HG03280 (cell line): ENCODE data around the gene FAM162B.
"Not testable (repeated sequence)": the region's sequence is repeated elsewhere in the genome, so short reads cannot be mapped to it uniquely, and the experiment has no call there.

Experiments used
- ATAC-seq: cut with Tn5 transposase; IDR thresholded peaks from one replicate; pipeline ENCODE4 v1.9.1; 2021; ENCODE audit warnings: mild to moderate bottlenecking, moderate library complexity; ENCODE audit not compliant: unreplicated experiment

Gene FAM162B

DNA sequence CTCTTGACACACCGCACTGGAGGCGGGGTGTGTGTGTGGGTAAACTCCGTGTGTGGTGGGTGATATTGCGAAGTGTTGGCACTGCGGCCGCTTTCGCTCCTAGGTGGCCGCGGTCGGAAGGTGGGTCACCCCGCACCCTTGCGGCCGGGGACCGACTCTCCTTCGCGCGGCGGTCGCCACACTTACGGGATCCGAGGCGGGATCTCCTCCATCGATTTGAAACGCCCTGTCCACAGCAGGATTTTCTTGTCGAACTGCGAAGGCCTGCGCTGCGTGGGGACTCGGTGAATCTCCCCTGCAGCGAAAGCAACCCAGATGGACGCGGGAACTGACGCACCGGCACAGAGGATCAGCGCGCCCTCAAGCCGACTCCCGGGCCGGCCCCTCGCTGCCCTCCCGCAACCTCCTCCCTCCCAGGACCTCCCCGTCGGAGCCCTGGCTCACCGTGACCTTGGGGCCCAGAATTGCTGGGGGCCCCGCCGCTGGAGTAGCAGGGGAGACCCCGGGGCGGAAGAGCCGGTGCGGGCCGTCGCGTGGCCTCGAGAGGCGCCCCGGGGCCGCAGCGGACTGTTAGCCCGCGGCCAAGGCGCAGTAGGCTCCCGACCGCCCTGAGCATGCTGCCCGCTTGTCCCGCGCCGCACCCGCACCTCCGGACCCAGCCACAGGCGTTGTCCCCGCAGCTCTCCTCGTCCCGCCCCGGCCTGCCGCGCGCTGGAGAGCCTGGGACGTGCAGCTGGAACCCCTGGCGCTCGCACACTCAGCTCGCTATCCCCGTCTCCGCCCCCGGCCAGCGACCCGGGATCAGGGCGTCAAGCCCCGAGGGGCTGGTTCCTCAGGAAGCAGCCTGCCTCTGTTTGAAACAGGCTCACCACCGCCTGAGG is at the start of gene FAM162B:
Gene FAM162B, minus strand, starts transcription at position 759 of the 881 bp plus-strand sequence. Its CDS starts 143 bp downstream, at position 616.
- no peak for ATAC-seq

GRCh38 chr6:116812051-116812650 is 46.6 kb upstream of the FAM162B start:
- no peak for ATAC-seq

DNA sequence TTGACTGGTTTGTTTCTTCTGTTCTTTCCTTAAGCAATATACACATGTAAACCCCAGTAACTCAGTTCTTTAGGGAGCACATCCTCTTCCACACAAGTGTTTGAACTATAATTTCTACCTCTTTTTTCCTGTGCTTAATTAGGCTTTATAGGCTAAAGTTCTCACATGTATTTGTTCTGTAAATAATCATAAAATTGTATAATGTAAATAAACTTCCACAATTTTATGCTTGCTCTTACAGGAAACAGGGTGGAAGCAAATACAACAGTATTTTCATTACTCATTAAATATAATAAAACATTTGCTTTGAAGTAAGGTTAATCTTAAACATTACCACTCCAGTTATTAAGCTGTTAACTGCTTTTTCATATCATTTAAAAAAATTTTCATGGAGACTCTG is 36.5 kb upstream of the FAM162B start:
- ATAC-seq = no peak

- ATAC-seq = no peak
These were observed 34.4 kb upstream of the FAM162B start for GRCh38 chr6:116799945-116800344.

DNA sequence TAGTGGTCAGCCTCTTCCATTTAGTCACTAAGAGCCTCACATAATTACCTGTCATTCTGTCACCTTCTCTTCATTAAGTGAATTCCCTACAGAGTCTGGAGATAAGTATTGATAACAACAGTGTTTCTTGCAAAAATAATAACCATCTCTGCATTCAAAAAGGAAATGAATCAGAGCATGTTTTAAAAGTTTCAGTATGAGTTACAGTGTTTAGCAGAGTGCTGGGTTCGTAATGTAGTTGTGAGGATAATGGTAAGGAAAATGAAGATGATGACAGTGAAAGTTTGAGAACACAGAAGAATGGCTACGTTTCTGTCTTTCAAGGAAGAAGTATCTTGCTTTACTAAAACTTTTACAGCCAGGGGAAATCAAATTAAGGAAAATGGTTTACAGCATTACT is 32.1 kb upstream of the FAM162B start:
- no peak for ATAC-seq

DNA sequence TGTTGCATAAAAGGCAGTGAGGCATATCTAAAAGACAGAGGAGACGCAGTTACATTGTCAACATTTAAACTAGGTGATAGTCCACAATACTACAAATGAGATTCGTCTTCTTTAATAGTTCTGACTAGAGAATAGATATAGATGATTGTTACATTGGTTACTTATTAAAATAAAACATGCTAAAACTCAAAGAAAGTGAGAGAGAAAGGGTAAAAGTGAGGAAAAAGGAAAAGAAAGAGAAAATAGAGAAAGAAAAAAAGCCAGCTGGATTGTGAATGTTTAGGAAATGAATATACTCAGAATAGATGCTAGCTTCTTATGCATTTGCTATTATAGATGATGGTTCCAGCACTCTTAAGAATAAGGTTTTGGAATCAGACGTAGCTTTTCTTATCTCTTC is 27.7 kb upstream of the FAM162B start:
- no peak for ATAC-seq

DNA sequence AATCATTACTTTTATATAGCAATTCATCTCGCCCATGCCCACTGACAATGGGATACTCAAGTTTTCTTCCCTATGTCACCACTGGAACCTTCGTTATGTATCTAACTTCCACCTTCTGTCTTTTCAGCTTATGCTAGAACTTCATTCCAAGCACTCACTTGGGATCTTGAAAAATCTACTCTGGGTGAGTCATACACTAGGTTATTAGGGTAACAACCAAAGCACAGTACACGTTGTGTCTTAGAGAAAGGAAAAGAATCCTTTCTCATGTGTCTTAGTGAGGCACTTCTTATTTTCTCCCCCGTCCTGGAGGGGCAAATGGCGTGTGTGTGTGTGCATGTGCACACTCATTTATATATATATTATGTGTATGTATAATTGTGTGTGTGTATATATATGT is 18.3 kb upstream of the FAM162B start:
- ATAC-seq = no peak

DNA sequence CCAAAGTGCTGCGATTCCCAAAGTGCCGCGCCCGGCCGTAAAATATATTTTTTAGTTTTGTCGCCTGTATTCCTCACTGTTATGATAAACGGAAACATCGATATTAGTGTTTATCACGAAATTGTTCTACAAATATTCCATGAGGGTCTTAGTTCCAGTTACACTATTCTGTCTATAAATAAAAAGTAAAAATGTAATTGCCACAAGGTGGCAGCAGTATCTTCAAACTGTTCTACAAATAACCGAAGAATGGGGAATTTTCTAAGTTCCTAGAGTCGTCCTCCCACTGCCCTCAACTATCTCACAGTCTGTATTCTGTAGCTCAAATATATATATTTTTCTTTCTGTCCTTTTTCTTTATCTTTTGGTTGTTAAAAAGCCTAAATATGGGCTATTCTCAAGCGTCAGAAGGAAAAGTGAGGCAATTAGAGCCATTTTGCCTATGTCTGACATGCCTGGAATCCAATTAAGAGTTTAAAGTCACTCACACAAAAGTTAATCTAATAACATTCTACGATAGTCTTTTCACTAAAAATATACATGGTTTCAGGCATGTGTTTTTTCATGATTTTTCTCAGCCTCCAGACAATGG is 14.2 kb upstream of the FAM162B start:
- ATAC-seq = peak; percentile 54

GRCh38 chr6:116773886-116774285 is 8.4 kb upstream of the FAM162B start:
- ATAC-seq = no peak

GRCh38 chr6:116772450-116772849 is 6.9 kb upstream of the FAM162B start:
- no peak for ATAC-seq

DNA sequence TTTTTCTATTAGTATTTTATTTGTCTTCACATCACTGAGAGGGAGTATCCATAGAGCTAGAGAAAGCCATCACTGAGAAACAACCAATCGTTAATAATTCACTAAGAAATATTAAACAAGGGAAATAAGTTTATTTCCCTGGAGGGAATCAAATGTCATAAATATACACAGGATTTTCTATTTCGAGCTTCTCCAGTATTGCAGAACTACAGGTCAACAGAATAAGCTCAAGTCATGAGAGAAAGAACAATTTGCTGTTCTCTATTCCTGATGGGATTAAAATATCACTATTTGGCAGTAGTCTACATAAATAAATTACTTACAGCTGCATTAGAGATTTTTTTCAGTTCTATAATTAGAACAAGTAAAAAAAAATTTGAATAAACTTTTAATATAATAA is 2.2 kb upstream of the FAM162B start:
- ATAC-seq = no peak

GRCh38 chr6:116766506-116767176 is 1.1 kb upstream of the FAM162B start:
- ATAC-seq = no peak

GRCh38 chr6:116764629-116764960 is 924 bp downstream of the FAM162B start:
- no peak for ATAC-seq

DNA sequence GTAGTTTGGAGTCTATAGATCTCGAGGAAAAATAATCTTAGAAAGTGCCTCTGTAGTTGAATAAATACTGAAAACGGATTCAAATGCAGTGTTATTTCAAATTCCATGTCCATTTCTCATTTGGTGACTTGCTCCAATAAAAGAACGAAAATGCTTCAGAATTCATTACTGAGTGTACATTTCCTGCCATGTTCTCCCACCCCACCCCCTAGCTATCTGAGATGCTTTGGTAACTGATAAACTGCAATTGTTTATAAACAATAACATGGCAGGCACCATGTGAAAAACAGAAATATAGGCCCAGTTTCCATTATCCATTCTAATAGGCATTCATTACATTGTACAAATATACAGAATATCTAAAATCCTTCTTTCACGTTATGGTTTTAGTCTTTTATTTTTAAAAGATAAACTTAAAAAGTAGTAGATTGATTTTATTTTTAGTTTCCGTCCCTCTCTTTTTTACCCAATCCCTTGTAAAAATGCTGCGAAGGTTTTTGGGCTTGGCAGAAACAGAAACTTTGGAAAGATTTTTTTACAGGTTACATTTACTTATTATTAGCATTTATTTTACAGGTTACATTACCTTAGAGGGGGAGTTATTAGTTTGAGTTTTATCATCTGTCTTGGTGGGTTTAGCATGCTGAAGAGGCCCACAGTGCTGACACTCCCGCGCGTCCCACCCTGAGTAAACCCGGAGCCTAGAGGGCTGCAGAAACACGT is 1.5 kb downstream of the FAM162B start:
- no peak for ATAC-seq

DNA sequence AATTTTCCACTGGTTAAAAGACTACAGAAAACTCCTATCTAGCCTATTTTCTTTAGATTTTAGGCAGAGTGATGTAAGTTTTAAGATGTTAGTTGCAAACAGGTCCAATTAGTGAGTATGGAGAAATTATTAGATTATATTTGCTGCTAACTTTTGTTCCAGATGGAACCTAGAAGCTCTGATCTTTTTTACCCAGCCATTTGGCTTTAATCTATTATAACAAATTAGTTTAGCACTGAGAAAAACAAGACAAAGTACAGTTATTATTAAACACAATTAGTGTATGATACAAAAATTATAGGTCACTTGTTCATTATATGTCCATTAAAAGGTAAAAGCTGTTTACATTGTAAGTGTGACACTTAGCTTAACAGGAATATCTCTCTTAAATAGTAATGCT is 2.5 kb downstream of the FAM162B start:
- no peak for ATAC-seq

GRCh38 chr6:116762235-116762634 is 3.3 kb downstream of the FAM162B start:
- no peak for ATAC-seq

DNA sequence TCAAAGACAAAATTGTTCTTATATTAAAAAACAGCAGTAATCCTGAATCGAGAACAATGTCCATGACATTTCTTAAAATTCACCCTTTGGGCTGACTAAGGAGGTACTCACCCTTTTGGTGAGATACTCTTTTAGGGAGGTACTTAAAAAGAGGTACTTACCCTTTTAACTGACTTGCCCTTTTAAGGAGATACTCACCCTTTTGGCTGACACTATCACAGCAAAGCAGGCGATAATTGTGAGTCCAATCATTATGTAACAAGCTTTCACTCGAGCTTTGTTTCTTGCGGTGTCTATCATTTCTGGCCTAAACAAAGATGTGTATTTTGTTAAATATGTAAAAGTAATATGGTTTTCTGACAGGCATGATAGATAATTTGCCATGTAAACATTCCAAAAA is 3.7 kb downstream of the FAM162B start:
- ATAC-seq = no peak

DNA sequence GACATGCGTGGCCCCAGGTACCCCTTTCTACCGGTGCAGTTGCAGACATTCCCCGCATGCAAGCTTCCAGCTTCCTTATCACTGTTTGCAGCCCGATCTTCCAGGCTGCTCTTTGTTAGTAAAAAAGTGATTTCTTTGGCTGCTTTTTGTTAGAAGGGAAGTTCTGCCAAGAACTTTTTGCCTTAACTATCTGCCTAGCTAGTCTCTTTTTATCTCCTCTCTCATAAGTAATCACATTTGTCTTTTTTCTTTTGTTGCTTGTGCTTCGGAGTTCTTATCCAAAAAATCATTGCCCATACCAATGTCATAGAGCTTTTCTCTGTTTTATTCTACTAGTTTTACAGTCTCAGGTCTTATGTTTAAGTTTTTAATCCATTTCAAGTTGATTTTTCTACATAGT is 20.3 kb downstream of the FAM162B start:
- no peak for ATAC-seq

- no peak for ATAC-seq
These were observed 23.9 kb downstream of the FAM162B start for GRCh38 chr6:116741571-116741970.

DNA sequence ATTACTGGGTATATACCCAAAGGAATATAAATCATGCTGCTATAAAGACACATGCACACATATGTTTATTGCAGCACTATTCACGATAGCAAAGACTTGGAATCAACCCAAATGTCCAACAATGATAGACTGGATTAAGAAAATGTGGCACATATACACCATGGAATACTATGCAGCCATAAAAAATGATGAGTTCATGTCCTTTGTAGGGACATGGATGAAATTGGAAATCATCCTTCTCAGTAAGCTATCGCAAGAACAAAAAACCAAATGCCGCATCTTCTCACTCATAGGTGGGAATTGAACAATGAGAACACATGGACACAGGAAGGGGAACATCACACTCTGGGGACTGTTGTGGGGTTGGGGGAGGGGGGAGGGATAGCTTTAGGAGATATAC is 25.0 kb downstream of the FAM162B start:
- ATAC-seq = not testable (repeated sequence)

- ATAC-seq = no peak
These were observed 28.5 kb downstream of the FAM162B start for GRCh38 chr6:116737004-116737403.
